H1 (cell line): Measurements from ENCODE around the gene TMEM38A. TPM values are rescaled to one million over a fixed set of nuclear protein-coding genes. Genes with fewer than 3 reads are reported as not detected.
"Not testable (repeated sequence)": the region's sequence is repeated elsewhere in the genome, so short reads cannot be mapped to it uniquely, and the experiment has no call there.

Source experiments
- CTCF ChIA-PET: fragments of 300-600 bp; sonication (Branson Sonifier 250); formaldehyde crosslinking; loops from one replicate; lab custom pipeline; 2021; ENCODE audit not compliant: partially characterized antibody; lab: Charles Lee
- POLR2A ChIA-PET: fragments of 300-600 bp; sonication (Branson Sonifier 250); formaldehyde crosslinking; loops from one replicate; lab custom pipeline; 2021; ENCODE audit warnings: inconsistent platforms; ENCODE audit not compliant: partially characterized antibody; lab: Charles Lee
- DNase-seq, 2 experiments: peaks; one replicate each; pipeline versions ENCODE4 v3.0.0 to v3.0.0-alpha.2; 2010 to 2022; ENCODE audit warnings: low spot score in 2 of 2, low read depth in 1 of 2, mixed read lengths in 1 of 2
- FAIRE-seq: peaks from 2 replicates; lab custom pipeline; 2011; peaks lifted over from hg19 to GRCh38; lab: Jason Lieb, UNC
- H2AFZ ChIP-seq: 2 replicates; pipeline ENCODE4 v1.8.1; 2012; ENCODE audit warnings: low read length, inconsistent platforms
- H2AK5ac ChIP-seq: 2 replicates; pipeline ENCODE4 v1.6.1; 2013; ENCODE audit warnings: low read depth, low read length
- H2BK120ac ChIP-seq: replicated peaks from 2 replicates; pipeline ENCODE3; 2013; ENCODE audit warnings: low read depth, low read length, inconsistent platforms
- H2BK12ac ChIP-seq: 2 replicates; pipeline ENCODE4 v1.6.1; 2013; ENCODE audit warnings: low read depth, low read length
- H2BK15ac ChIP-seq: 2 replicates; pipeline ENCODE4 v1.6.1; 2013; ENCODE audit warnings: low read length
- H2BK20ac ChIP-seq: 2 replicates; pipeline ENCODE4 v1.6.1; 2013; ENCODE audit warnings: low read length
- H2BK5ac ChIP-seq: 2 replicates; pipeline ENCODE4 v1.6.1; 2013; ENCODE audit warnings: low read depth, low read length
- H3K14ac ChIP-seq: 2 replicates; pipeline ENCODE4 v1.6.1; 2013; ENCODE audit warnings: inconsistent platforms; ENCODE audit not compliant: insufficient read length
- H3K18ac ChIP-seq: 2 replicates; pipeline ENCODE4 v1.6.1; 2013; ENCODE audit warnings: low read length; ENCODE audit errors: extremely low read depth
- H3K23ac ChIP-seq: 2 replicates; pipeline ENCODE4 v1.6.1; 2013; ENCODE audit warnings: inconsistent platforms; ENCODE audit not compliant: insufficient read length
- H3K23me2 ChIP-seq: 2 replicates; pipeline ENCODE4 v1.6.1; 2013; ENCODE audit warnings: low read depth, low read length
- H3K27ac ChIP-seq: 2 replicates; pipeline ENCODE4 v1.6.1; 2011; ENCODE audit warnings: low read depth, low read length, inconsistent platforms
- H3K27me3 ChIP-seq, 4 experiments: replicated peaks in 1 of 4; 1 replicate in 1 of 4; 2 replicates in 3 of 4; pipeline versions ENCODE4 v1.6.1 to v1.8.1; 2011 to 2013; ENCODE audit warnings: low read length in 3 of 4, mild to moderate bottlenecking in 3 of 4, inconsistent platforms in 2 of 4, mixed read lengths in 2 of 4, moderate library complexity in 1 of 4; ENCODE audit not compliant: control insufficient read depth in 3 of 4, insufficient read depth in 3 of 4; ENCODE audit errors: extremely low read depth in 1 of 4
- H3K36me3 ChIP-seq, 4 experiments: 2 replicates each; pipeline versions ENCODE4 v1.6.1 to v1.8.1; 2011 to 2013; ENCODE audit warnings: mild to moderate bottlenecking in 4 of 4, low read length in 3 of 4, moderate library complexity in 2 of 4, control low read depth in 1 of 4, inconsistent platforms in 1 of 4; ENCODE audit not compliant: insufficient read depth in 4 of 4, control insufficient read depth in 2 of 4
- H3K4ac ChIP-seq: replicated peaks from 2 replicates; pipeline ENCODE3; 2013; ENCODE audit warnings: low read length, low read depth, mixed read lengths, inconsistent platforms; ENCODE audit not compliant: insufficient read length
- H3K4me1 ChIP-seq, 4 experiments: replicated peaks in 1 of 4; 1 replicate in 1 of 4; 2 replicates in 3 of 4; pipeline versions ENCODE4 v1.6.1 to v1.8.1; 2011 to 2013; ENCODE audit warnings: low read length in 3 of 4, inconsistent platforms in 2 of 4, mixed read lengths in 1 of 4; ENCODE audit not compliant: insufficient read depth in 4 of 4, control insufficient read depth in 3 of 4
- H3K4me2 ChIP-seq, 2 experiments: 2 replicates each; pipeline versions ENCODE4 v1.6.1 to v1.8.1; 2011 to 2013; ENCODE audit warnings: low read depth in 2 of 2, low read length in 2 of 2, control low read depth in 1 of 2, inconsistent platforms in 1 of 2, mild to moderate bottlenecking in 1 of 2; ENCODE audit not compliant: insufficient read depth in 1 of 2
- H3K4me3 ChIP-seq, 4 experiments: fragments of 200-600, 300-600 bp in 1 of 4; sonication (generic), shearing (Covaris generic), sonication (Bioruptor Twin) in 1 of 4; 2 replicates each; pipeline versions ENCODE4 v1.5.1 to v1.8.1; 2011 to 2016; ENCODE audit warnings: low read length in 4 of 4, low read depth in 3 of 4, control low read depth in 2 of 4, inconsistent platforms in 2 of 4, mild to moderate bottlenecking in 2 of 4, mixed read lengths in 1 of 4, moderate library complexity in 1 of 4; ENCODE audit not compliant: insufficient read depth in 2 of 4; ENCODE audit errors: extremely low read depth in 1 of 4
- H3K56ac ChIP-seq: replicated peaks from 2 replicates; pipeline ENCODE3; 2013; ENCODE audit warnings: low read depth, mild to moderate bottlenecking, mixed read lengths, low read length, inconsistent platforms; ENCODE audit not compliant: insufficient read length
- H3K79me1 ChIP-seq: 2 replicates; pipeline ENCODE4 v1.6.1; 2013; ENCODE audit warnings: low read depth, low read length, control low read depth
- H3K79me2 ChIP-seq, 2 experiments: 2 replicates each; pipeline versions ENCODE4 v1.6.1 to v1.8.1; 2012 to 2013; ENCODE audit warnings: low read length in 2 of 2, mild to moderate bottlenecking in 2 of 2, inconsistent platforms in 1 of 2; ENCODE audit not compliant: insufficient read depth in 2 of 2, control insufficient read depth in 1 of 2
- H3K9ac ChIP-seq, 4 experiments: replicated peaks in 1 of 4; 1 replicate in 1 of 4; 2 replicates in 3 of 4; pipeline versions ENCODE4 v1.6.1 to v1.8.1; 2011 to 2013; ENCODE audit warnings: low read depth in 3 of 4, low read length in 3 of 4, control low read depth in 2 of 4, mild to moderate bottlenecking in 2 of 4, moderate library complexity in 2 of 4, inconsistent platforms in 1 of 4; ENCODE audit errors: extremely low read depth in 1 of 4
- H3K9me3 ChIP-seq, 2 experiments: 2 replicates each; pipeline versions ENCODE4 v1.6.1 to v1.8.1; 2012 to 2013; ENCODE audit warnings: mild to moderate bottlenecking in 2 of 2, moderate library complexity in 2 of 2, control low read depth in 1 of 2, inconsistent platforms in 1 of 2, low read depth in 1 of 2, low read length in 1 of 2, mixed read lengths in 1 of 2; ENCODE audit not compliant: insufficient read depth in 2 of 2
- H4K20me1 ChIP-seq, 2 experiments: replicated peaks in 1 of 2; 2 replicates each; pipeline versions ENCODE3 to v1.8.1; 2011 to 2013; ENCODE audit warnings: inconsistent platforms in 2 of 2, low read length in 2 of 2, mild to moderate bottlenecking in 1 of 2; ENCODE audit not compliant: insufficient read depth in 2 of 2, control insufficient read depth in 1 of 2
- H4K5ac ChIP-seq: 2 replicates; pipeline ENCODE4 v1.6.1; 2013; ENCODE audit warnings: low read length, low read depth, mixed read lengths, inconsistent platforms; ENCODE audit not compliant: insufficient read length
- H4K8ac ChIP-seq: 2 replicates; pipeline ENCODE4 v1.8.0; 2013; ENCODE audit warnings: mild to moderate bottlenecking, moderate library complexity, low read length, inconsistent platforms; ENCODE audit not compliant: insufficient read depth; ENCODE audit errors: extremely low read depth
- H4K91ac ChIP-seq: replicated peaks from 2 replicates; pipeline ENCODE3; 2013; ENCODE audit warnings: low read length, mixed read lengths, inconsistent platforms; ENCODE audit not compliant: insufficient read length
- WGBS, 2 experiments: shearing (Covaris generic) in 1 of 2; methylation state at CpG; one replicate each; pipeline versions ENCODE4 v1.1.6 to v1.1.7; 2013 to 2015; ENCODE audit warnings: low lambda C conversion rate in 2 of 2, mixed read lengths in 2 of 2, inconsistent platforms in 1 of 2, low coverage in 1 of 2, missing lambda C conversion rate in 1 of 2; ENCODE audit not compliant: insufficient replicate concordance in 2 of 2, insufficient coverage in 1 of 2, insufficient read length in 1 of 2; ENCODE audit errors: extremely low coverage in 1 of 2, missing lambda C conversion rate in 1 of 2; 5-methylcytosine and 5-hydroxymethylcytosine counted together
- polyA plus RNA-seq, 7 experiments: library from polyadenylated mRNA; depleted of rRNA in 3 of 7; stranded (reverse) in 5 of 7; unstranded in 2 of 7; fragments of >200 nt in 5 of 7; fragments of 200-250 nt in 2 of 7; gene quantifications; 1 replicate in 5 of 7; 2 replicates in 1 of 7; 4 replicates in 1 of 7; pipeline versions ENCODE4 v1.2.1 to v1.2.3, GENCODE V29; 2011 to 2013; ENCODE audit warnings: missing spikeins in 2 of 7, mixed read lengths in 2 of 7
- total RNA-seq: library from RNA; stranded (reverse); fragmentation: NEBNext Ultra II Directional; extraction: Animal tissue kit (Norgen Biotek cat#: 25700); gene quantifications from 2 replicates; pipeline ENCODE4 v1.2.1, GENCODE V29; 2021

Gene TMEM38A
- total and polyA plus RNA-seq, 2 of the 8 experiments (the other 6 are each of a cell fraction or from before 2014, with no cell fraction given) = 8.9 to 9.2 TPM

- H3K14ac ChIP-seq, H3K36me3 ChIP-seq, POLR2A ChIA-PET, H2AFZ ChIP-seq, H3K79me2 ChIP-seq, H2BK20ac ChIP-seq, DNase-seq, H4K8ac ChIP-seq, H4K91ac ChIP-seq, H3K23ac ChIP-seq, H2BK120ac ChIP-seq, H2BK12ac ChIP-seq, H2AK5ac ChIP-seq, H4K20me1 ChIP-seq, H3K4me2 ChIP-seq, H2BK15ac ChIP-seq, H3K4me3 ChIP-seq, H3K27me3 ChIP-seq, H3K4ac ChIP-seq, FAIRE-seq, H3K56ac ChIP-seq, H3K27ac ChIP-seq, H4K5ac ChIP-seq, H3K9me3 ChIP-seq, H3K4me1 ChIP-seq, H3K79me1 ChIP-seq, H3K23me2 ChIP-seq, H3K9ac ChIP-seq, H3K18ac ChIP-seq, H2BK5ac ChIP-seq: not testable (repeated sequence)
- CTCF ChIA-PET = interaction anchor here (0.6 kb wide), 2 partner anchors 523 to 721 kb away, joined by 3 to 4 read pairs; no protein-coding TSS in a partner anchor
Observed at GRCh38 chr19:16710870-16711269, 49.9 kb downstream of the TMEM38A start.

- H2BK20ac ChIP-seq, H2BK120ac ChIP-seq, H3K4me3 ChIP-seq, H4K5ac ChIP-seq, H3K79me1 ChIP-seq, H2BK15ac ChIP-seq, H3K18ac ChIP-seq, H3K79me2 ChIP-seq, H3K27me3 ChIP-seq, H3K4ac ChIP-seq, FAIRE-seq, H3K9ac ChIP-seq, H3K14ac ChIP-seq, H3K4me2 ChIP-seq, H3K4me1 ChIP-seq, DNase-seq, H3K36me3 ChIP-seq, CTCF ChIA-PET, H2BK12ac ChIP-seq, H3K9me3 ChIP-seq, H2AFZ ChIP-seq, H3K56ac ChIP-seq, H3K27ac ChIP-seq, H2AK5ac ChIP-seq, H3K23me2 ChIP-seq, H3K23ac ChIP-seq, H4K20me1 ChIP-seq, H4K91ac ChIP-seq, H2BK5ac ChIP-seq, H4K8ac ChIP-seq: not testable (repeated sequence)
- WGBS, 2 experiments = 86% methylated on average over 8 of the region's 9 CpGs; no CpG with 5 or more reads in 1 of the 2 experiments
- POLR2A ChIA-PET = interaction anchor here (0.6 kb wide), 1 partner anchor 417 kb away, joined by 3 read pairs; no protein-coding TSS in a partner anchor
Observed at GRCh38 chr19:16712295-16712694, 51.4 kb downstream of the TMEM38A start.
